Suprapubic skin (tissue), 4 donors: ENCODE measurements around the gene EYS.

Source experiments
- CTCF ChIP-seq, 2 donors: fragments of 200-600 bp in 1 of 2; fragments of 450-650 bp in 1 of 2; sonication (generic) in 1 of 2; IDR thresholded peaks; one replicate each; pipeline ENCODE4 v1.5.1; 2016 to 2019; ENCODE audit warnings: antibody characterized with exemption in 2 of 2, mild to moderate bottlenecking in 1 of 2, moderate library complexity in 1 of 2
- EP300 ChIP-seq: sonication (generic); formaldehyde crosslinking; IDR thresholded peaks from one replicate; pipeline ENCODE4 v1.6.1; 2017; ENCODE audit warnings: antibody characterized with exemption
- POLR2A ChIP-seq, 2 donors: fragments of 450-650 bp; IDR thresholded peaks; one replicate each; pipeline ENCODE4 v1.6.1; 2017; ENCODE audit warnings: antibody characterized with exemption in 2 of 2, mild to moderate bottlenecking in 2 of 2, moderate library complexity in 2 of 2
- POLR2AphosphoS5 ChIP-seq, 3 donors: sonication (generic); formaldehyde crosslinking; IDR thresholded peaks; one replicate each; pipeline ENCODE4 v1.6.1; 2017; ENCODE audit warnings: antibody characterized with exemption in 3 of 3

GRCh38 chr6:63677282-63677681 is 2029.7 kb downstream of the EYS start:
- TF ChIP-seq POLR2AphosphoS5 (IDR thresholded peaks at IDR 0.05) (no peak), CTCF (IDR thresholded peaks at IDR 0.05) (no peak), POLR2A (IDR thresholded peaks at IDR 0.05) (no peak), EP300 (no peak)
